HepG2 (cell line): ENCODE data around the gene BID. TPM values are rescaled to one million over a fixed set of nuclear protein-coding genes. Genes with fewer than 3 reads are reported as not detected.

Experiments used
- CBFB ChIP-seq: sonication (generic); formaldehyde crosslinking; IDR thresholded peaks from 2 replicates; pipeline ENCODE4 v1.4.0; 2020; ENCODE audit warnings: missing genetic modification reagents
- GABPA ChIP-seq, 2 experiments: IDR thresholded peaks; 2 replicates each; pipeline ENCODE4 v1.6.1; 2011 to 2016; ENCODE audit warnings: low read depth in 2 of 2, low read length in 1 of 2, missing biosample characterization in 1 of 2, missing genetic modification characterization in 1 of 2
- HIVEP1 ChIP-seq: sonication (generic); formaldehyde crosslinking; IDR thresholded peaks from 2 replicates; pipeline ENCODE4 v1.4.0; 2020; ENCODE audit warnings: mild to moderate bottlenecking, missing genetic modification reagents
- HNRNPUL1 ChIP-seq: fragments of 200-400 bp; formaldehyde crosslinking; IDR thresholded peaks from 2 replicates; pipeline ENCODE4 v1.6.1; 2017; ENCODE audit warnings: low read depth, mild to moderate bottlenecking, low read length, moderate library complexity
- KLF13 ChIP-seq: sonication (generic); formaldehyde crosslinking; IDR thresholded peaks from 2 replicates; pipeline ENCODE4 v1.4.0; 2020; ENCODE audit warnings: mild to moderate bottlenecking, missing genetic modification reagents
- MYC ChIP-seq: sonication (generic); formaldehyde crosslinking; IDR thresholded peaks from 2 replicates; pipeline ENCODE4 v1.9.0; 2021; ENCODE audit warnings: missing genetic modification reagents, borderline replicate concordance
- NR2F2 ChIP-seq: IDR thresholded peaks from 2 replicates; pipeline ENCODE4 v1.6.1; 2012; ENCODE audit warnings: low read depth, inconsistent platforms, borderline replicate concordance
- NR2F6 ChIP-seq, 2 experiments: IDR thresholded peaks; 2 replicates each; pipeline ENCODE4 v1.6.1; 2016; ENCODE audit warnings: antibody characterized with exemption in 1 of 2, mild to moderate bottlenecking in 1 of 2
- POLR2A ChIP-seq, 2 experiments: IDR thresholded peaks; 2 replicates each; pipeline ENCODE4 v1.6.1; 2011; ENCODE audit warnings: low read depth in 2 of 2, low read length in 2 of 2, mild to moderate bottlenecking in 1 of 2, moderate library complexity in 1 of 2; ENCODE audit not compliant: insufficient read depth in 1 of 2
- XRCC5 ChIP-seq: fragments of 200-400 bp; formaldehyde crosslinking; optimal IDR thresholded peaks from 2 replicates; pipeline ENCODE3; 2017; ENCODE audit warnings: mild to moderate bottlenecking, low read length
- ZNF234 ChIP-seq: sonication (generic); formaldehyde crosslinking; conservative IDR thresholded peaks from 2 replicates; pipeline ENCODE4 v1.5.1; 2020; ENCODE audit warnings: mild to moderate bottlenecking, missing genetic modification reagents
- ZNF543 ChIP-seq: sonication (generic); formaldehyde crosslinking; IDR thresholded peaks from 2 replicates; pipeline ENCODE4 v1.4.0; 2020; ENCODE audit warnings: mild to moderate bottlenecking, missing genetic modification reagents
- ZNF563 ChIP-seq: sonication (generic); formaldehyde crosslinking; IDR thresholded peaks from 2 replicates; pipeline ENCODE4 v1.8.0; 2022; ENCODE audit warnings: mild to moderate bottlenecking, moderate library complexity, missing genetic modification reagents
- ZNF598 ChIP-seq: sonication (generic); formaldehyde crosslinking; IDR thresholded peaks from 2 replicates; pipeline ENCODE4 v1.5.1; 2020; ENCODE audit warnings: mild to moderate bottlenecking, missing genetic modification reagents, borderline replicate concordance
- polyA plus RNA-seq, 8 experiments: library from polyadenylated mRNA; depleted of rRNA in 3 of 8; stranded (reverse) in 7 of 8; unstranded in 1 of 8; fragments of >200 nt; fragmentation: Illumina TruSeq in 4 of 8; extraction: Trizol in 4 of 8; gene quantifications; 2 replicates each; pipeline versions ENCODE4 v1.2.1 to v1.2.3, GENCODE V29; 2011 to 2016; ENCODE audit warnings: low read depth in 4 of 8, missing spikeins in 1 of 8, mixed read lengths in 1 of 8; ENCODE audit not compliant: insufficient read depth in 1 of 8
- total RNA-seq, 5 experiments: library from RNA; depleted of rRNA; stranded (reverse); fragments of >200 nt; fragmentation: Illumina TruSeq; extraction: Trizol; gene quantifications; 2 replicates each; pipeline ENCODE4 v1.2.3, GENCODE V29; 2016; ENCODE audit warnings: low read depth in 1 of 5
- TF ChIP-seq, protein P1 (sequence below): sonication (generic); formaldehyde crosslinking; IDR thresholded peaks from 2 replicates; pipeline ENCODE4; 2020; ENCODE audit warnings: missing genetic modification reagents, mild to moderate bottlenecking, borderline replicate concordance
- TF ChIP-seq, protein P2 (sequence below): sonication (generic); formaldehyde crosslinking; IDR thresholded peaks from 2 replicates; pipeline ENCODE4 v1.4.0; 2020; ENCODE audit warnings: mild to moderate bottlenecking, missing genetic modification reagents
- TF ChIP-seq, protein P3 (sequence below): sonication (generic); formaldehyde crosslinking; conservative IDR thresholded peaks from 2 replicates; pipeline ENCODE4 v1.4.0; 2020; ENCODE audit warnings: mild to moderate bottlenecking, missing genetic modification reagents, moderate library complexity
- TF ChIP-seq, protein P4 (sequence below): sonication (generic); formaldehyde crosslinking; IDR thresholded peaks from 2 replicates; pipeline ENCODE4 v1.4.0; 2020; ENCODE audit warnings: missing genetic modification reagents
- TF ChIP-seq, protein P5 (sequence below): IDR thresholded peaks from 2 replicates; pipeline ENCODE4 v1.6.1; 2012; ENCODE audit warnings: inconsistent platforms

BID gene
- total and polyA plus RNA-seq, 2 of the 13 experiments (the other 11 are each of a cell fraction or from before 2014, with no cell fraction given), result 35.3 to 51.7 TPM

DNA sequence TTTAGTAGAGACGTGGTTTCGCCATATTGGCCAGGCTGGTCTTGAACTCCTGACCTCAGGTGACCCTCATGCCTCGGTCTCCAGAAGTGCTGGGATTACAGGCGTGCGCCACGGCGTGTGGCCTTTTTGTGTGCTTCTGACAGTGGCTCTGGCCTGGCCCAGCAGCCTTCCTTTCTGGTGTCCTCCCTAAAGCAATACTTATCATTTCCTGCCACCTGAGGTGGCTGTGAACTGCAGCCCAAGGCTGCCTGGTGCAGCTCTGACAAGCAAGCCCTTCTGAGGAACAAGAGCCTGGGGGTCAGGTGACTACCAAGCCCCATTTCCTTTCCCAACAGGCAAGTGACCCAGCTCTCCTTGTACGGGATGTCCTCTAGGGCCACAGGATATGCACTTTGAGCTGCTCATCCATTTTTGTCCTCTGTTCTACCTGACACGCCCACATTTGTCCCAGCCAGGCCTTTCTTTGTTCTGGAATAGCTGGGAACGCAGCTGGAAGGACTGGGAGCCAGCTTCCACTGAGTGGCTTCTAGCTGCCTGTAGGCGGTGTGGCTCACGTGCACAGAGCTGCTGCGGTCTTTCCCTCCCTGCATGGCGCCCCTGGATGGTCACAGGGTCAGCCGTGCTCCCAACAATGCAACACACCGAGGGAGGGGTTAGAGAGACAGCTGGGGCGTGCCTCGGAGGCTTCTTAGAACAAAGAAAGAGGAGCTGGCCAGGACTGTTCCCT, 12.3 kb upstream of the BID start (continued):
- TF ChIP-seq MYC (CRISPR knock-in tag) (peak; percentile 65; the same call in 1 of the 2 replicates), CBFB (CRISPR knock-in tag) (no peak), XRCC5 (peak; percentile 77), ZNF563 (CRISPR knock-in tag) (peak; percentile 56; the same call in 1 of the 2 replicates), KLF13 (CRISPR knock-in tag) (no peak), HNRNPUL1 (no peak), ZNF543 (no peak), ZNF234 (CRISPR knock-in tag) (no peak), NR2F2 (peak; percentile 24; the same call in 1 of the 2 replicates), ZNF598 (CRISPR knock-in tag) (no peak), HIVEP1 (CRISPR knock-in tag) (0 out of 2 replicates have a peak, but pooled peaks have one; percentile 32), POLR2A (IDR thresholded peaks at IDR 0.05; ENCODE audit: insufficient read depth in 1 of 2, low read depth in 2 of 2, low read length in 2 of 2) (0 out of 4 replicates have a peak, but pooled peaks of 1 of the 2 experiments have one; percentile 29), GABPA (IDR thresholded peaks at IDR 0.05; ENCODE audit: low read depth, low read length) (no peak), GABPA (CRISPR knock-in tag; IDR thresholded peaks at IDR 0.05; ENCODE audit: low read depth) (0 out of 2 replicates have a peak, but pooled peaks have one; percentile 16), NR2F6 (IDR thresholded peaks at IDR 0.05) (no peak), NR2F6 (CRISPR knock-in tag; IDR thresholded peaks at IDR 0.05) (peak; percentile 30; the same call in 1 of the 2 replicates)
- TF ChIP-seq, protein P1, sequence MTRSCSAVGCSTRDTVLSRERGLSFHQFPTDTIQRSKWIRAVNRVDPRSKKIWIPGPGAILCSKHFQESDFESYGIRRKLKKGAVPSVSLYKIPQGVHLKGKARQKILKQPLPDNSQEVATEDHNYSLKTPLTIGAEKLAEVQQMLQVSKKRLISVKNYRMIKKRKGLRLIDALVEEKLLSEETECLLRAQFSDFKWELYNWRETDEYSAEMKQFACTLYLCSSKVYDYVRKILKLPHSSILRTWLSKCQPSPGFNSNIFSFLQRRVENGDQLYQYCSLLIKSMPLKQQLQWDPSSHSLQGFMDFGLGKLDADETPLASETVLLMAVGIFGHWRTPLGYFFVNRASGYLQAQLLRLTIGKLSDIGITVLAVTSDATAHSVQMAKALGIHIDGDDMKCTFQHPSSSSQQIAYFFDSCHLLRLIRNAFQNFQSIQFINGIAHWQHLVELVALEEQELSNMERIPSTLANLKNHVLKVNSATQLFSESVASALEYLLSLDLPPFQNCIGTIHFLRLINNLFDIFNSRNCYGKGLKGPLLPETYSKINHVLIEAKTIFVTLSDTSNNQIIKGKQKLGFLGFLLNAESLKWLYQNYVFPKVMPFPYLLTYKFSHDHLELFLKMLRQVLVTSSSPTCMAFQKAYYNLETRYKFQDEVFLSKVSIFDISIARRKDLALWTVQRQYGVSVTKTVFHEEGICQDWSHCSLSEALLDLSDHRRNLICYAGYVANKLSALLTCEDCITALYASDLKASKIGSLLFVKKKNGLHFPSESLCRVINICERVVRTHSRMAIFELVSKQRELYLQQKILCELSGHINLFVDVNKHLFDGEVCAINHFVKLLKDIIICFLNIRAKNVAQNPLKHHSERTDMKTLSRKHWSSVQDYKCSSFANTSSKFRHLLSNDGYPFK (CRISPR knock-in tag), result 0 out of 2 replicates have a peak, but pooled peaks have one; percentile 36
- TF ChIP-seq, protein P2, sequence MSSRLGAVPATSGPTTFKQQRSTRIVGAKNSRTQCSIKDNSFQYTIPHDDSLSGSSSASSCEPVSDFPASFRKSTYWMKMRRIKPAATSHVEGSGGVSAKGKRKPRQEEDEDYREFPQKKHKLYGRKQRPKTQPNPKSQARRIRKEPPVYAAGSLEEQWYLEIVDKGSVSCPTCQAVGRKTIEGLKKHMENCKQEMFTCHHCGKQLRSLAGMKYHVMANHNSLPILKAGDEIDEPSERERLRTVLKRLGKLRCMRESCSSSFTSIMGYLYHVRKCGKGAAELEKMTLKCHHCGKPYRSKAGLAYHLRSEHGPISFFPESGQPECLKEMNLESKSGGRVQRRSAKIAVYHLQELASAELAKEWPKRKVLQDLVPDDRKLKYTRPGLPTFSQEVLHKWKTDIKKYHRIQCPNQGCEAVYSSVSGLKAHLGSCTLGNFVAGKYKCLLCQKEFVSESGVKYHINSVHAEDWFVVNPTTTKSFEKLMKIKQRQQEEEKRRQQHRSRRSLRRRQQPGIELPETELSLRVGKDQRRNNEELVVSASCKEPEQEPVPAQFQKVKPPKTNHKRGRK (CRISPR knock-in tag), result 0 out of 2 replicates have a peak, but pooled peaks have one; percentile 67
- TF ChIP-seq, protein P3, sequence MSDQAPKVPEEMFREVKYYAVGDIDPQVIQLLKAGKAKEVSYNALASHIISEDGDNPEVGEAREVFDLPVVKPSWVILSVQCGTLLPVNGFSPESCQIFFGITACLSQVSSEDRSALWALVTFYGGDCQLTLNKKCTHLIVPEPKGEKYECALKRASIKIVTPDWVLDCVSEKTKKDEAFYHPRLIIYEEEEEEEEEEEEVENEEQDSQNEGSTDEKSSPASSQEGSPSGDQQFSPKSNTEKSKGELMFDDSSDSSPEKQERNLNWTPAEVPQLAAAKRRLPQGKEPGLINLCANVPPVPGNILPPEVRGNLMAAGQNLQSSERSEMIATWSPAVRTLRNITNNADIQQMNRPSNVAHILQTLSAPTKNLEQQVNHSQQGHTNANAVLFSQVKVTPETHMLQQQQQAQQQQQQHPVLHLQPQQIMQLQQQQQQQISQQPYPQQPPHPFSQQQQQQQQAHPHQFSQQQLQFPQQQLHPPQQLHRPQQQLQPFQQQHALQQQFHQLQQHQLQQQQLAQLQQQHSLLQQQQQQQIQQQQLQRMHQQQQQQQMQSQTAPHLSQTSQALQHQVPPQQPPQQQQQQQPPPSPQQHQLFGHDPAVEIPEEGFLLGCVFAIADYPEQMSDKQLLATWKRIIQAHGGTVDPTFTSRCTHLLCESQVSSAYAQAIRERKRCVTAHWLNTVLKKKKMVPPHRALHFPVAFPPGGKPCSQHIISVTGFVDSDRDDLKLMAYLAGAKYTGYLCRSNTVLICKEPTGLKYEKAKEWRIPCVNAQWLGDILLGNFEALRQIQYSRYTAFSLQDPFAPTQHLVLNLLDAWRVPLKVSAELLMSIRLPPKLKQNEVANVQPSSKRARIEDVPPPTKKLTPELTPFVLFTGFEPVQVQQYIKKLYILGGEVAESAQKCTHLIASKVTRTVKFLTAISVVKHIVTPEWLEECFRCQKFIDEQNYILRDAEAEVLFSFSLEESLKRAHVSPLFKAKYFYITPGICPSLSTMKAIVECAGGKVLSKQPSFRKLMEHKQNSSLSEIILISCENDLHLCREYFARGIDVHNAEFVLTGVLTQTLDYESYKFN (CRISPR knock-in tag), result peak; percentile 74
- TF ChIP-seq, protein P4, sequence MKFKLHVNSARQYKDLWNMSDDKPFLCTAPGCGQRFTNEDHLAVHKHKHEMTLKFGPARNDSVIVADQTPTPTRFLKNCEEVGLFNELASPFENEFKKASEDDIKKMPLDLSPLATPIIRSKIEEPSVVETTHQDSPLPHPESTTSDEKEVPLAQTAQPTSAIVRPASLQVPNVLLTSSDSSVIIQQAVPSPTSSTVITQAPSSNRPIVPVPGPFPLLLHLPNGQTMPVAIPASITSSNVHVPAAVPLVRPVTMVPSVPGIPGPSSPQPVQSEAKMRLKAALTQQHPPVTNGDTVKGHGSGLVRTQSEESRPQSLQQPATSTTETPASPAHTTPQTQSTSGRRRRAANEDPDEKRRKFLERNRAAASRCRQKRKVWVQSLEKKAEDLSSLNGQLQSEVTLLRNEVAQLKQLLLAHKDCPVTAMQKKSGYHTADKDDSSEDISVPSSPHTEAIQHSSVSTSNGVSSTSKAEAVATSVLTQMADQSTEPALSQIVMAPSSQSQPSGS (CRISPR knock-in tag), result 0 out of 2 replicates have a peak, but pooled peaks have one; percentile 35
- TF ChIP-seq, protein P5, sequence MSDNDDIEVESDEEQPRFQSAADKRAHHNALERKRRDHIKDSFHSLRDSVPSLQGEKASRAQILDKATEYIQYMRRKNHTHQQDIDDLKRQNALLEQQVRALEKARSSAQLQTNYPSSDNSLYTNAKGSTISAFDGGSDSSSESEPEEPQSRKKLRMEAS, result peak; percentile 85
